ENCODE measurements around the gene CCNT2. TPM values are rescaled to one million over a fixed set of nuclear protein-coding genes. Genes with fewer than 3 reads are reported as not detected.

The CCNT2 gene
- total RNA-seq, result 27.7 and 29.7 TPM in 2 replicates

DNA sequence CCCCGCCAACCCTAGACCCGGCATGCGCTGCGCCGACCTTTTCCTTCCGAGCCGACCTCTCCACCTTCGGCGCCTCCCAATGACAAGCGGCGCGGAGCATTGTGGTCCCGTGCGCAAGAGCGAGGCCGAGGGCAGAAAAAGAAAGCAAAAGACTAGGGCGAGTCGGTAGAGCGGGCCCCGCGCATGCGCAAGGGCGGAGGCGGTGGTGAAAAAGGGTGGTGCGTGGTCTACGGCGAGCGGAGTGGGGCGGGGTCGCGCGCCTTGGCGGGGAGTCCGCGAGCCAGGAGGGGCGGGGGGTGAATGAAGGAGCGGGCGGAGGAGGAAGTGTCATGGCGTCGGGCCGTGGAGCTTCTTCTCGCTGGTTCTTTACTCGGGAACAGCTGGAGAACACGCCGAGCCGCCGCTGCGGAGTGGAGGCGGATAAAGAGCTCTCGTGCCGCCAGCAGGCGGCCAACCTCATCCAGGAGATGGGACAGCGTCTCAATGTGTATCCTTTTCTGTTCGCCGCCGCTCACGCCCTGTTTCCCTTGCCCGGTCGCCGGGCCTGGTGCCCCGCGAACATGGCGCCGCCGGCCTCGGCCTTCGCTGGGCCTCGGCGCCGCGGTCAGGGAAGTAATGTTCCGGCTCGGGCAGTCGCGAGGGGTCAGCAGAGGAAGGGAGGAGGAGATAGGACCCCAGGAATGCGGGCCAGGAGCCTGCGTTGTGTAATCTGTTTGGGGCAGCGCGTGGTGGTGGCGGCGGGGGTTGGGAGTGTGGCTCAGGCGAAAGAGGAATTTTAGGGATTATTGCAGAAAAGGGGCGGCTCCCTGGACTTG, at the start of gene CCNT2:
Gene CCNT2, plus strand, starts transcription at position 297 of the 815 bp plus-strand sequence. Its CDS starts 33 bp downstream, at position 330.

Other genes starting within 250 kb of the CCNT2 start
- gene TMEM163, start 199.8 kb upstream of the CCNT2 start, total RNA-seq, result not detected in 2 replicates
- not detected in 2 replicates for gene ACMSD, start 80.2 kb upstream of the CCNT2 start, total RNA-seq
- gene MAP3K19, start 128.6 kb downstream of the CCNT2 start, total RNA-seq, result not detected in 2 replicates
- 93.7 and 114 TPM in 2 replicates for gene RAB3GAP1, start 133.5 kb downstream of the CCNT2 start, total RNA-seq

Measured in uterine smooth muscle cell (primary cell).